ENCODE measurements around the gene RACGAP1.

Gene RACGAP1

GRCh38 chr12:49969027-49969426, 56.3 kb downstream of the RACGAP1 start:
- no peak for DNase-seq (ENCODE audit: low read depth in 2 of 2)

- DNase-seq (ENCODE audit: low read depth in 2 of 2): no peak
Observed at GRCh38 chr12:49968471-49968870, 56.8 kb downstream of the RACGAP1 start.

- DNase-seq (ENCODE audit: low read depth in 2 of 2): no peak
Observed at GRCh38 chr12:49967777-49968250, 57.5 kb downstream of the RACGAP1 start.

GRCh38 chr12:49967042-49967776, 58.1 kb downstream of the RACGAP1 start:
- DNase-seq (ENCODE audit: low read depth in 2 of 2): peak; percentile 78 to 80

- DNase-seq (ENCODE audit: low read depth in 2 of 2): no peak
Observed at GRCh38 chr12:49966511-49967041, 58.7 kb downstream of the RACGAP1 start.

- DNase-seq (ENCODE audit: low read depth in 2 of 2): no peak
Observed at GRCh38 chr12:49965836-49966235, 59.5 kb downstream of the RACGAP1 start.

GRCh38 chr12:49964849-49965624, 60.3 kb downstream of the RACGAP1 start:
- DNase-seq (ENCODE audit: low read depth in 2 of 2): no peak

- DNase-seq (ENCODE audit: low read depth in 2 of 2): no peak
Observed at GRCh38 chr12:49963976-49964815, 61.1 kb downstream of the RACGAP1 start.

GRCh38 chr12:49962861-49963765, 62.2 kb downstream of the RACGAP1 start:
- DNase-seq (ENCODE audit: low read depth in 2 of 2): no peak

- DNase-seq (ENCODE audit: low read depth in 2 of 2): no peak
Observed at GRCh38 chr12:49961993-49962764, 63.1 kb downstream of the RACGAP1 start.

- DNase-seq (ENCODE audit: low read depth in 2 of 2): no peak
Observed at GRCh38 chr12:49961111-49961922, 64.0 kb downstream of the RACGAP1 start, which contains the start of gene AQP5. Gene AQP5, plus strand, starts transcription at chr12:49961872. Its CDS starts 146 bp downstream, at chr12:49962018.

GRCh38 chr12:49960474-49961110, 64.7 kb downstream of the RACGAP1 start:
- DNase-seq (ENCODE audit: low read depth in 2 of 2): no peak

GRCh38 chr12:49959685-49960473, 65.4 kb downstream of the RACGAP1 start:
- DNase-seq (ENCODE audit: low read depth in 2 of 2): no peak

- DNase-seq (ENCODE audit: low read depth in 2 of 2): no peak
Observed at GRCh38 chr12:49957570-49957967, 67.7 kb downstream of the RACGAP1 start.

GRCh38 chr12:49956663-49957569, 68.4 kb downstream of the RACGAP1 start:
- no peak for DNase-seq (ENCODE audit: low read depth in 2 of 2)

- no peak for DNase-seq (ENCODE audit: low read depth in 2 of 2)
Observed at GRCh38 chr12:49955899-49956662, 69.2 kb downstream of the RACGAP1 start.
